HepG2 (cell line): ENCODE results near the gene KIAA1328. TPM values are rescaled to one million over a fixed set of nuclear protein-coding genes. Genes with fewer than 3 reads are reported as not detected.

ENCODE experiments used
- FOXA1 ChIP-seq, 2 experiments: fragments of 450-650 bp in 1 of 2; sonication (generic) in 1 of 2; formaldehyde crosslinking in 1 of 2; IDR thresholded peaks; 2 replicates each; pipeline versions ENCODE4 v1.4.0 to v1.6.1; 2016 to 2020; ENCODE audit warnings: missing genetic modification reagents in 1 of 2
- MAFK ChIP-seq, 2 experiments: IDR thresholded peaks in 1 of 2; conservative IDR thresholded peaks in 1 of 2; 2 replicates each; pipeline ENCODE4 v1.6.1; 2011; ENCODE audit warnings: improper control_type of control experiment in 2 of 2, low read length in 2 of 2
- SP4 ChIP-seq: sonication (generic); formaldehyde crosslinking; IDR thresholded peaks from 2 replicates; pipeline ENCODE4 v1.8.1; 2023; ENCODE audit warnings: mild to moderate bottlenecking, missing genetic modification reagents
- ZKSCAN5 ChIP-seq: sonication (generic); formaldehyde crosslinking; IDR thresholded peaks from 2 replicates; pipeline ENCODE4 v1.5.1; 2020; ENCODE audit warnings: mild to moderate bottlenecking, missing genetic modification reagents
- ZNF260 ChIP-seq: sonication (generic); formaldehyde crosslinking; IDR thresholded peaks from 2 replicates; pipeline ENCODE4 v1.4.0; 2020; ENCODE audit warnings: missing genetic modification reagents, low read depth, mild to moderate bottlenecking, borderline replicate concordance
- ZNF556 ChIP-seq: sonication (generic); formaldehyde crosslinking; IDR thresholded peaks from 2 replicates; pipeline ENCODE4 v1.4.0; 2020; ENCODE audit warnings: mild to moderate bottlenecking, missing genetic modification reagents, borderline replicate concordance
- ZNF607 ChIP-seq: sonication (generic); formaldehyde crosslinking; IDR thresholded peaks from 2 replicates; pipeline ENCODE4 v1.5.1; 2020; ENCODE audit warnings: missing genetic modification reagents, mild to moderate bottlenecking, borderline replicate concordance
- ZNF841 ChIP-seq: sonication (generic); formaldehyde crosslinking; IDR thresholded peaks from 2 replicates; pipeline ENCODE4 v1.8.1; 2023; ENCODE audit warnings: missing genetic modification reagents, borderline replicate concordance
- polyA plus RNA-seq, 8 experiments: library from polyadenylated mRNA; depleted of rRNA in 3 of 8; stranded (reverse) in 7 of 8; unstranded in 1 of 8; fragments of >200 nt; fragmentation: Illumina TruSeq in 4 of 8; extraction: Trizol in 4 of 8; gene quantifications; 2 replicates each; pipeline versions ENCODE4 v1.2.1 to v1.2.3, GENCODE V29; 2011 to 2016; ENCODE audit warnings: low read depth in 4 of 8, missing spikeins in 1 of 8, mixed read lengths in 1 of 8; ENCODE audit not compliant: insufficient read depth in 1 of 8
- total RNA-seq, 5 experiments: library from RNA; depleted of rRNA; stranded (reverse); fragments of >200 nt; fragmentation: Illumina TruSeq; extraction: Trizol; gene quantifications; 2 replicates each; pipeline ENCODE4 v1.2.3, GENCODE V29; 2016; ENCODE audit warnings: low read depth in 1 of 5
- TF ChIP-seq, protein P1 (sequence below): sonication (generic); formaldehyde crosslinking; IDR thresholded peaks from 2 replicates; pipeline ENCODE4 v1.5.0; 2020; ENCODE audit warnings: mild to moderate bottlenecking, missing genetic modification reagents, moderate library complexity
- TF ChIP-seq, protein P2 (sequence below): IDR thresholded peaks from 2 replicates; pipeline ENCODE4 v1.6.1; 2016; ENCODE audit warnings: missing biosample characterization, missing genetic modification reagents, low read depth
- TF ChIP-seq, protein P3 (sequence below), 2 experiments: IDR thresholded peaks; 2 replicates each; pipeline ENCODE4 v1.6.1; 2011 to 2012; ENCODE audit warnings: low read length in 2 of 2, borderline replicate concordance in 1 of 2, low read depth in 1 of 2, mild to moderate bottlenecking in 1 of 2, moderate library complexity in 1 of 2
- TF ChIP-seq, protein P4 (sequence below): sonication (generic); formaldehyde crosslinking; IDR thresholded peaks from 2 replicates; pipeline ENCODE4 v1.4.0; 2020; ENCODE audit warnings: missing genetic modification reagents
- TF ChIP-seq, protein P5 (sequence below): sonication (generic); formaldehyde crosslinking; IDR thresholded peaks from 2 replicates; pipeline ENCODE4 v1.9.0; 2021; ENCODE audit warnings: missing genetic modification reagents, mild to moderate bottlenecking, borderline replicate concordance
- TF ChIP-seq, protein P6 (sequence below): sonication (generic); formaldehyde crosslinking; IDR thresholded peaks from 2 replicates; pipeline ENCODE4 v1.5.1; 2020; ENCODE audit warnings: missing genetic modification reagents, mild to moderate bottlenecking, borderline replicate concordance
- TF ChIP-seq, protein P7 (sequence below): sonication (generic); formaldehyde crosslinking; IDR thresholded peaks from 2 replicates; pipeline ENCODE4 v1.4.0; 2020; ENCODE audit warnings: missing genetic modification reagents

The KIAA1328 gene
- total and polyA plus RNA-seq, 2 of the 13 experiments (the other 11 are each of a cell fraction or from before 2014, with no cell fraction given) = 4.1 to 6.0 TPM

DNA sequence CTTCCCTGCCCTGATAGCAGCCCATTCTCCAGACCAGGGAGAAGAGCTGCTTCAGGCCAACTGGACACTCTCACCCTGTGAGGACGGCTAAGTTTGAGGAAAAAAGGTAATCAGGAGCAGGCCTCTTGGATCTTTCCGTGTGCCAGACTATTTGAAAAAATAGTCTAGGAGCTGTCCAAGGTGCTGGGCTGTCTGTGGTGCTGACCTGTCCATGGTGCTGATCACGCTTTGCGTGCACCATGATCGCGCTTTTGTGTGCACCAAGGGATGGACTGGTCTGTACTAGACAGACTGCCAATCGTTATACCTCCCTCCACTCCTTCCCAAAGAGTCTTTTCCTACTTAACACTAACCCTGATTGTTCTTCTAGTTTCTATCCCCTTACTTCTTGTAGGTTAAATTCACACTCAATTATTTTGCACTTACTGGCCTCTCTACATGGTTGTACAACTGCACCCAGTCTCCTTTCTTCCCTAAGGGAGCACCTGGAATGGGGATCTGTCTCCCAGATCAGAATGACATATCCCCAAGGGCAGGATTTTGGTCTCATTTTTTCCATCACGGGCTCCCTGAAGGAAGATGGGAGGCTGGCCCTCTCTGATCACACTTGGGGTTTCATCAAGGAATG, 441.2 kb downstream of the KIAA1328 start (continued):
- TF ChIP-seq, protein P1, sequence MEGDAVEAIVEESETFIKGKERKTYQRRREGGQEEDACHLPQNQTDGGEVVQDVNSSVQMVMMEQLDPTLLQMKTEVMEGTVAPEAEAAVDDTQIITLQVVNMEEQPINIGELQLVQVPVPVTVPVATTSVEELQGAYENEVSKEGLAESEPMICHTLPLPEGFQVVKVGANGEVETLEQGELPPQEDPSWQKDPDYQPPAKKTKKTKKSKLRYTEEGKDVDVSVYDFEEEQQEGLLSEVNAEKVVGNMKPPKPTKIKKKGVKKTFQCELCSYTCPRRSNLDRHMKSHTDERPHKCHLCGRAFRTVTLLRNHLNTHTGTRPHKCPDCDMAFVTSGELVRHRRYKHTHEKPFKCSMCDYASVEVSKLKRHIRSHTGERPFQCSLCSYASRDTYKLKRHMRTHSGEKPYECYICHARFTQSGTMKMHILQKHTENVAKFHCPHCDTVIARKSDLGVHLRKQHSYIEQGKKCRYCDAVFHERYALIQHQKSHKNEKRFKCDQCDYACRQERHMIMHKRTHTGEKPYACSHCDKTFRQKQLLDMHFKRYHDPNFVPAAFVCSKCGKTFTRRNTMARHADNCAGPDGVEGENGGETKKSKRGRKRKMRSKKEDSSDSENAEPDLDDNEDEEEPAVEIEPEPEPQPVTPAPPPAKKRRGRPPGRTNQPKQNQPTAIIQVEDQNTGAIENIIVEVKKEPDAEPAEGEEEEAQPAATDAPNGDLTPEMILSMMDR (CRISPR knock-in tag) = 0 out of 2 replicates have a peak, but pooled peaks have one; percentile 9
- TF ChIP-seq ZNF260 (CRISPR knock-in tag) (no peak), FOXA1 (IDR thresholded peaks at IDR 0.05) (no peak), FOXA1 (CRISPR knock-in tag; IDR thresholded peaks at IDR 0.05) (peak; percentile 67), ZNF556 (peak; percentile 95), ZNF607 (CRISPR knock-in tag) (peak; percentile 100), MAFK (conservative IDR thresholded peaks at IDR 0.05 in 1 of 2, IDR thresholded peaks at IDR 0.05 in 1 of 2; ENCODE audit: low read length in 2 of 2) (no peak), ZNF841 (CRISPR knock-in tag) (peak; percentile 99), SP4 (CRISPR knock-in tag) (peak; percentile 96), ZKSCAN5 (peak; percentile 95)
- TF ChIP-seq, protein P2, sequence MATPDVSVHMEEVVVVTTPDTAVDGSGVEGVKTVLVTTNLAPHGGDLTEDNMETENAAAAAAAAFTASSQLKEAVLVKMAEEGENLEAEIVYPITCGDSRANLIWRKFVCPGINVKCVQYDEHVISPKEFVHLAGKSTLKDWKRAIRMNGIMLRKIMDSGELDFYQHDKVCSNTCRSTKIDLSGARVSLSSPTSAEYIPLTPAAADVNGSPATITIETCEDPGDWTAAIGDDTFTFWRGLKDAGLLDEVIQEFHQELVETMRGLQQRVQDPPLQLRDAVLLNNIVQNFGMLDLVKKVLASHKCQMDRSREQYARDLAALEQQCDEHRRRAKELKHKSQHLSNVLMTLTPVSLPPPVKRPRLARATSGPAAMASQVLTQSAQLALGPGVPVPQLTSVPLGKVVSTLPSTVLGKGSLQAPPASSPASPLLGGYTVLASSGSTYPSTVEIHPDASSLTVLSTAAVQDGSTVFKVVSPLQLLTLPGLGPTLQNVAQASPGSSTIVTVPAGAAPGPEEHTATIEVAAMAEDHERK (CRISPR knock-in tag) = peak; percentile 74; the same call in 1 of the 2 replicates
- TF ChIP-seq, protein P3, sequence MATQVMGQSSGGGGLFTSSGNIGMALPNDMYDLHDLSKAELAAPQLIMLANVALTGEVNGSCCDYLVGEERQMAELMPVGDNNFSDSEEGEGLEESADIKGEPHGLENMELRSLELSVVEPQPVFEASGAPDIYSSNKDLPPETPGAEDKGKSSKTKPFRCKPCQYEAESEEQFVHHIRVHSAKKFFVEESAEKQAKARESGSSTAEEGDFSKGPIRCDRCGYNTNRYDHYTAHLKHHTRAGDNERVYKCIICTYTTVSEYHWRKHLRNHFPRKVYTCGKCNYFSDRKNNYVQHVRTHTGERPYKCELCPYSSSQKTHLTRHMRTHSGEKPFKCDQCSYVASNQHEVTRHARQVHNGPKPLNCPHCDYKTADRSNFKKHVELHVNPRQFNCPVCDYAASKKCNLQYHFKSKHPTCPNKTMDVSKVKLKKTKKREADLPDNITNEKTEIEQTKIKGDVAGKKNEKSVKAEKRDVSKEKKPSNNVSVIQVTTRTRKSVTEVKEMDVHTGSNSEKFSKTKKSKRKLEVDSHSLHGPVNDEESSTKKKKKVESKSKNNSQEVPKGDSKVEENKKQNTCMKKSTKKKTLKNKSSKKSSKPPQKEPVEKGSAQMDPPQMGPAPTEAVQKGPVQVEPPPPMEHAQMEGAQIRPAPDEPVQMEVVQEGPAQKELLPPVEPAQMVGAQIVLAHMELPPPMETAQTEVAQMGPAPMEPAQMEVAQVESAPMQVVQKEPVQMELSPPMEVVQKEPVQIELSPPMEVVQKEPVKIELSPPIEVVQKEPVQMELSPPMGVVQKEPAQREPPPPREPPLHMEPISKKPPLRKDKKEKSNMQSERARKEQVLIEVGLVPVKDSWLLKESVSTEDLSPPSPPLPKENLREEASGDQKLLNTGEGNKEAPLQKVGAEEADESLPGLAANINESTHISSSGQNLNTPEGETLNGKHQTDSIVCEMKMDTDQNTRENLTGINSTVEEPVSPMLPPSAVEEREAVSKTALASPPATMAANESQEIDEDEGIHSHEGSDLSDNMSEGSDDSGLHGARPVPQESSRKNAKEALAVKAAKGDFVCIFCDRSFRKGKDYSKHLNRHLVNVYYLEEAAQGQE (IDR thresholded peaks at IDR 0.05; ENCODE audit: borderline replicate concordance in 1 of 2, low read depth in 1 of 2, low read length in 2 of 2) = peak in 1 of 2 experiments; percentile 100
- TF ChIP-seq, protein P4, sequence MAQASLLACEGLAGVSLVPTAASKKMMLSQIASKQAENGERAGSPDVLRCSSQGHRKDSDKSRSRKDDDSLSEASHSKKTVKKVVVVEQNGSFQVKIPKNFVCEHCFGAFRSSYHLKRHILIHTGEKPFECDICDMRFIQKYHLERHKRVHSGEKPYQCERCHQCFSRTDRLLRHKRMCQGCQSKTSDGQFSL (CRISPR knock-in tag) = peak; percentile 93
- TF ChIP-seq, protein P5, sequence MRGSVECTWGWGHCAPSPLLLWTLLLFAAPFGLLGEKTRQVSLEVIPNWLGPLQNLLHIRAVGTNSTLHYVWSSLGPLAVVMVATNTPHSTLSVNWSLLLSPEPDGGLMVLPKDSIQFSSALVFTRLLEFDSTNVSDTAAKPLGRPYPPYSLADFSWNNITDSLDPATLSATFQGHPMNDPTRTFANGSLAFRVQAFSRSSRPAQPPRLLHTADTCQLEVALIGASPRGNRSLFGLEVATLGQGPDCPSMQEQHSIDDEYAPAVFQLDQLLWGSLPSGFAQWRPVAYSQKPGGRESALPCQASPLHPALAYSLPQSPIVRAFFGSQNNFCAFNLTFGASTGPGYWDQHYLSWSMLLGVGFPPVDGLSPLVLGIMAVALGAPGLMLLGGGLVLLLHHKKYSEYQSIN = peak; percentile 98
- TF ChIP-seq, protein P6, sequence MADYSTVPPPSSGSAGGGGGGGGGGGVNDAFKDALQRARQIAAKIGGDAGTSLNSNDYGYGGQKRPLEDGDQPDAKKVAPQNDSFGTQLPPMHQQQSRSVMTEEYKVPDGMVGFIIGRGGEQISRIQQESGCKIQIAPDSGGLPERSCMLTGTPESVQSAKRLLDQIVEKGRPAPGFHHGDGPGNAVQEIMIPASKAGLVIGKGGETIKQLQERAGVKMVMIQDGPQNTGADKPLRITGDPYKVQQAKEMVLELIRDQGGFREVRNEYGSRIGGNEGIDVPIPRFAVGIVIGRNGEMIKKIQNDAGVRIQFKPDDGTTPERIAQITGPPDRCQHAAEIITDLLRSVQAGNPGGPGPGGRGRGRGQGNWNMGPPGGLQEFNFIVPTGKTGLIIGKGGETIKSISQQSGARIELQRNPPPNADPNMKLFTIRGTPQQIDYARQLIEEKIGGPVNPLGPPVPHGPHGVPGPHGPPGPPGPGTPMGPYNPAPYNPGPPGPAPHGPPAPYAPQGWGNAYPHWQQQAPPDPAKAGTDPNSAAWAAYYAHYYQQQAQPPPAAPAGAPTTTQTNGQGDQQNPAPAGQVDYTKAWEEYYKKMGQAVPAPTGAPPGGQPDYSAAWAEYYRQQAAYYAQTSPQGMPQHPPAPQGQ = no peak
- TF ChIP-seq, protein P7, sequence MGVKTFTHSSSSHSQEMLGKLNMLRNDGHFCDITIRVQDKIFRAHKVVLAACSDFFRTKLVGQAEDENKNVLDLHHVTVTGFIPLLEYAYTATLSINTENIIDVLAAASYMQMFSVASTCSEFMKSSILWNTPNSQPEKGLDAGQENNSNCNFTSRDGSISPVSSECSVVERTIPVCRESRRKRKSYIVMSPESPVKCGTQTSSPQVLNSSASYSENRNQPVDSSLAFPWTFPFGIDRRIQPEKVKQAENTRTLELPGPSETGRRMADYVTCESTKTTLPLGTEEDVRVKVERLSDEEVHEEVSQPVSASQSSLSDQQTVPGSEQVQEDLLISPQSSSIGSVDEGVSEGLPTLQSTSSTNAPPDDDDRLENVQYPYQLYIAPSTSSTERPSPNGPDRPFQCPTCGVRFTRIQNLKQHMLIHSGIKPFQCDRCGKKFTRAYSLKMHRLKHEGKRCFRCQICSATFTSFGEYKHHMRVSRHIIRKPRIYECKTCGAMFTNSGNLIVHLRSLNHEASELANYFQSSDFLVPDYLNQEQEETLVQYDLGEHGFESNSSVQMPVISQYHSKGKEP (CRISPR knock-in tag) = peak; percentile 100
